ENCODE results near the gene NUDT15.
A peak's percentile ranks its signal among the peaks of the same experiment; 100 is the strongest.

Gene NUDT15

GRCh38 chr13:48072787-48073186 lies 35.3 kb downstream of the NUDT15 start:
- Histone ChIP-seq H3K4me3 (ENCODE audit: low read depth, low read length, poor library complexity, severe bottlenecking) (no peak overlapping the region), H3K9ac (ENCODE audit: low read length) (no peak overlapping the region), H3K9me3 (ENCODE audit: low read length) (peaks cover 14% of the 10 kb centered on the region), H3K9me2 (ENCODE audit: low read depth, low read length) (no peaks in the 10 kb centered on the region), H3K4me2 (ENCODE audit: low read length) (no peak overlapping the region), H3K4me1 (ENCODE audit: insufficient read depth, low read length, severe bottlenecking) (no peaks in the 10 kb centered on the region), H3K27ac (ENCODE audit: low read depth, low read length, poor library complexity, severe bottlenecking) (no peak overlapping the region), H3K79me2 (ENCODE audit: insufficient read depth, low read length) (no peaks in the 10 kb centered on the region), H4K20me1 (ENCODE audit: insufficient read depth, low read length) (no peaks in the 10 kb centered on the region), H3K36me3 (ENCODE audit: insufficient read depth, low read length) (peaks cover 98% of the 10 kb centered on the region), H2AFZ (ENCODE audit: low read length) (no peak overlapping the region), H3K27me3 (ENCODE audit: insufficient read depth, low read length) (no peaks in the 10 kb centered on the region), H3F3A (ENCODE audit: insufficient read depth, low read length) (no peaks in the 10 kb centered on the region)
- TF ChIP-seq, protein P1, sequence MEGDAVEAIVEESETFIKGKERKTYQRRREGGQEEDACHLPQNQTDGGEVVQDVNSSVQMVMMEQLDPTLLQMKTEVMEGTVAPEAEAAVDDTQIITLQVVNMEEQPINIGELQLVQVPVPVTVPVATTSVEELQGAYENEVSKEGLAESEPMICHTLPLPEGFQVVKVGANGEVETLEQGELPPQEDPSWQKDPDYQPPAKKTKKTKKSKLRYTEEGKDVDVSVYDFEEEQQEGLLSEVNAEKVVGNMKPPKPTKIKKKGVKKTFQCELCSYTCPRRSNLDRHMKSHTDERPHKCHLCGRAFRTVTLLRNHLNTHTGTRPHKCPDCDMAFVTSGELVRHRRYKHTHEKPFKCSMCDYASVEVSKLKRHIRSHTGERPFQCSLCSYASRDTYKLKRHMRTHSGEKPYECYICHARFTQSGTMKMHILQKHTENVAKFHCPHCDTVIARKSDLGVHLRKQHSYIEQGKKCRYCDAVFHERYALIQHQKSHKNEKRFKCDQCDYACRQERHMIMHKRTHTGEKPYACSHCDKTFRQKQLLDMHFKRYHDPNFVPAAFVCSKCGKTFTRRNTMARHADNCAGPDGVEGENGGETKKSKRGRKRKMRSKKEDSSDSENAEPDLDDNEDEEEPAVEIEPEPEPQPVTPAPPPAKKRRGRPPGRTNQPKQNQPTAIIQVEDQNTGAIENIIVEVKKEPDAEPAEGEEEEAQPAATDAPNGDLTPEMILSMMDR (IDR thresholded peaks at IDR 0.05; ENCODE audit: low read length) = no peak
- TF ChIP-seq EZH2 (IDR thresholded peaks at IDR 0.05; ENCODE audit: borderline replicate concordance, low read length) = no peak

DNA sequence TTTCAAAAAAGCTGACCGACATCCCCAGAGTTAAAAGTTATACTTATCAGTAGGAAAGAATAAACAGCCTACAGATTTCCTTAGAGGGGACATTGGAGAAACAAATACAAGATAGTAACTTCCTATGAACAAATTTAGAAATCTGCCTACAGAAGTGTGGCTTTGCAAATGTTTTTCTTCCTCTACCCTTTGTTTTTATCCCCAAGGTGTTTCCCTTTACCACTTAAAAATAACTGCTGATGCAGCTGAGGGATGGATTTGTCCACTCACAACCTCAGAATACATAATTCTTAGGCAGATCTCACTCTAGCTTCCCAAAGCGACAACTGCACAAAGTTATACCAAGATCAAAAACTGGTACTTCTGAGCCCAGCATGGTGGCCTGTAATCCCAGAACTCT lies 36.5 kb downstream of the NUDT15 start:
- Histone ChIP-seq H3K79me2 (ENCODE audit: insufficient read depth, low read length) (no peaks in the 10 kb centered on the region), H3K4me1 (ENCODE audit: insufficient read depth, low read length, severe bottlenecking) (peaks cover 7% of the 10 kb centered on the region), H3K4me2 (ENCODE audit: low read length) (no peak overlapping the region), H3K27me3 (ENCODE audit: insufficient read depth, low read length) (no peaks in the 10 kb centered on the region), H3K9me2 (ENCODE audit: low read depth, low read length) (no peaks in the 10 kb centered on the region), H3K4me3 (ENCODE audit: low read depth, low read length, poor library complexity, severe bottlenecking) (no peak overlapping the region), H3F3A (ENCODE audit: insufficient read depth, low read length) (no peaks in the 10 kb centered on the region), H4K20me1 (ENCODE audit: insufficient read depth, low read length) (no peaks in the 10 kb centered on the region), H3K27ac (ENCODE audit: low read depth, low read length, poor library complexity, severe bottlenecking) (no peak overlapping the region), H3K36me3 (ENCODE audit: insufficient read depth, low read length) (peaks cover 96% of the 10 kb centered on the region), H3K9ac (ENCODE audit: low read length) (no peak overlapping the region), H2AFZ (ENCODE audit: low read length) (no peak overlapping the region), H3K9me3 (ENCODE audit: low read length) (peaks cover 14% of the 10 kb centered on the region)
- no peak for TF ChIP-seq EZH2 (IDR thresholded peaks at IDR 0.05; ENCODE audit: borderline replicate concordance, low read length)
- TF ChIP-seq, protein P1 (IDR thresholded peaks at IDR 0.05; ENCODE audit: low read length) = no peak

DNA sequence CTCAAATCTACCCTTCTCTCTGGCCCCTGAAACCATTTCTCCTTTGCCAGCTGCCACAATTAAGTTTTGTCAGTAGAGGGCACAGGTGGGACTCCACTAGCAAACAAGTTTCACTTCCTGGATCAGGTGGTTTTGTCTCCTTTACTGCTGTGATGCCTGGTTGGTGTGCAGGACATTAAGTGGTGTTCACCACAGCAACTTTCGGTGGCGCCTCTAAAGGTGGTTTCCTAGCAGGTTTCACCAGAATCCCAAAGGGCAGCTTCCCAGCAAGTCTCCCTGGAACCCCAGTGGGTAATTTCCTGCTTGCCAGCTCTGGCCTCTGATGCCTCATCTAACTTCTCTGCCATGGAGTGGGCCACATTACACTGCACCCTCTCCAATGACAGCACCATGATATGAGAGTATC lies 40.7 kb downstream of the NUDT15 start:
- Histone ChIP-seq H3K4me3 (ENCODE audit: low read depth, low read length, poor library complexity, severe bottlenecking) (no peak overlapping the region), H3K9me3 (ENCODE audit: low read length) (no peaks in the 10 kb centered on the region), H3K36me3 (ENCODE audit: insufficient read depth, low read length) (peaks cover 93% of the 10 kb centered on the region), H3K4me2 (ENCODE audit: low read length) (no peak overlapping the region), H3K4me1 (ENCODE audit: insufficient read depth, low read length, severe bottlenecking) (peaks cover 7% of the 10 kb centered on the region), H3F3A (ENCODE audit: insufficient read depth, low read length) (no peaks in the 10 kb centered on the region), H3K9me2 (ENCODE audit: low read depth, low read length) (no peaks in the 10 kb centered on the region), H3K9ac (ENCODE audit: low read length) (no peak overlapping the region), H2AFZ (ENCODE audit: low read length) (no peak overlapping the region), H3K79me2 (ENCODE audit: insufficient read depth, low read length) (no peaks in the 10 kb centered on the region), H4K20me1 (ENCODE audit: insufficient read depth, low read length) (no peaks in the 10 kb centered on the region), H3K27me3 (ENCODE audit: insufficient read depth, low read length) (no peaks in the 10 kb centered on the region), H3K27ac (ENCODE audit: low read depth, low read length, poor library complexity, severe bottlenecking) (peak overlapping the region; percentile 53)
- TF ChIP-seq, protein P1 (IDR thresholded peaks at IDR 0.05; ENCODE audit: low read length) = peak; percentile 69
- TF ChIP-seq EZH2 (IDR thresholded peaks at IDR 0.05; ENCODE audit: borderline replicate concordance, low read length) = no peak
